HepG2 (cell line): ENCODE data around the gene GPS2. TPM values are rescaled to one million over a fixed set of nuclear protein-coding genes. Genes with fewer than 3 reads are reported as not detected.
A peak's percentile ranks its signal among the peaks of the same experiment; 100 is the strongest.

Experiments
- ATAC-seq: fragments of 200-7000 bp; cut with Tn5 transposase; 3 replicates; pipeline ENCODE4 v1.9.1; 2020; ENCODE audit warnings: mild to moderate bottlenecking, moderate library complexity
- BruUV-seq: library from RNA; stranded (reverse); fragments of 400-500 nt; replicated peaks from 2 replicates; lab custom pipeline; 2021; lab: Mats Ljungman, UMichigan
- CTCF ChIA-PET: fragments of 300-600 bp; formaldehyde crosslinking; extraction: SDS; loops from one replicate; lab custom pipeline; 2021; ENCODE audit warnings: low total read pairs, inconsistent platforms, low intra/inter-chr PET ratio; lab: Yijun Ruan, JAX
- POLR2A ChIA-PET: fragments of 350-600 bp; sonication (Branson Sonifier 250); formaldehyde crosslinking; loops from one replicate; lab custom pipeline; 2020; ENCODE audit warnings: antibody characterized with exemption, inconsistent platforms; lab: Yijun Ruan, JAX
- DNase-seq: peaks from one replicate; pipeline ENCODE4 v3.0.0-alpha.2; 2015; ENCODE audit warnings: low spot score
- FAIRE-seq: peaks from 3 replicates; lab custom pipeline; 2011; peaks lifted over from hg19 to GRCh38; lab: Jason Lieb, UNC
- H2AFZ ChIP-seq: one replicate; pipeline ENCODE4 v1.6.1; 2011; ENCODE audit warnings: low read length, inconsistent platforms
- H3K27ac ChIP-seq: fragments of 300-600 bp; 3 replicates; pipeline ENCODE4 v1.8.0; 2011; ENCODE audit warnings: mixed run types, mild to moderate bottlenecking, mixed read lengths, low read length, inconsistent platforms; ENCODE audit not compliant: insufficient read depth; ENCODE audit errors: extremely low read length
- H3K27me3 ChIP-seq, 2 experiments: fragments of 200-600 bp in 1 of 2; 2 replicates in 1 of 2; 3 replicates in 1 of 2; pipeline versions ENCODE4 v1.6.0 to v1.8.0; 2011; ENCODE audit warnings: low read length in 2 of 2, mild to moderate bottlenecking in 2 of 2, moderate library complexity in 2 of 2, inconsistent platforms in 1 of 2; ENCODE audit not compliant: insufficient read depth in 2 of 2, control insufficient read depth in 1 of 2
- H3K36me3 ChIP-seq, 2 experiments: fragments of 200-600 bp in 1 of 2; replicated peaks in 1 of 2; 2 replicates in 1 of 2; 3 replicates in 1 of 2; pipeline versions ENCODE4 v1.5.1 to v1.8.0; 2011; ENCODE audit warnings: low read length in 2 of 2, inconsistent platforms in 1 of 2; ENCODE audit not compliant: insufficient read depth in 2 of 2, control insufficient read depth in 1 of 2
- H3K4me1 ChIP-seq: 2 replicates; pipeline ENCODE4 v1.5.1; 2012; ENCODE audit warnings: low read length, inconsistent platforms; ENCODE audit not compliant: insufficient read depth
- H3K4me2 ChIP-seq: 2 replicates; pipeline ENCODE4 v1.6.0; 2011; ENCODE audit warnings: low read depth, low read length, inconsistent platforms
- H3K4me3 ChIP-seq, 3 experiments: fragments of 200-600 bp in 1 of 3; sonication (generic), shearing (Covaris generic) in 1 of 3; replicated peaks in 1 of 3; 2 replicates each; pipeline ENCODE4 v1.5.1; 2011 to 2016; ENCODE audit warnings: low read length in 3 of 3, inconsistent platforms in 2 of 3, low read depth in 2 of 3, mild to moderate bottlenecking in 2 of 3, control low read depth in 1 of 3, mixed read lengths in 1 of 3; ENCODE audit not compliant: insufficient read depth in 1 of 3
- H3K79me2 ChIP-seq: one replicate; pipeline ENCODE4 v1.6.1; 2011; ENCODE audit warnings: low read length, inconsistent platforms; ENCODE audit not compliant: insufficient read depth
- H3K9ac ChIP-seq: 2 replicates; pipeline ENCODE4 v1.6.0; 2011; ENCODE audit warnings: mild to moderate bottlenecking, low read depth, low read length, inconsistent platforms; ENCODE audit not compliant: insufficient read depth
- H3K9me3 ChIP-seq: 2 replicates; pipeline ENCODE4 v1.5.1; 2012; ENCODE audit warnings: mild to moderate bottlenecking, low read length
- H4K20me1 ChIP-seq: 2 replicates; pipeline ENCODE4 v1.6.0; 2011; ENCODE audit warnings: inconsistent platforms, mild to moderate bottlenecking, low read length, moderate library complexity; ENCODE audit not compliant: insufficient read depth
- DNMT3B ChIP-seq: conservative IDR thresholded peaks from 2 replicates; pipeline ENCODE4 v1.6.1; 2016; ENCODE audit warnings: missing biosample characterization, control low read depth
- HMGXB3 ChIP-seq: sonication (generic); formaldehyde crosslinking; IDR thresholded peaks from 2 replicates; pipeline ENCODE4 v1.4.0; 2020; ENCODE audit warnings: missing genetic modification reagents, borderline replicate concordance
- MAX ChIP-seq: IDR thresholded peaks from 2 replicates; pipeline ENCODE4 v1.6.1; 2012; ENCODE audit warnings: inconsistent platforms
- ZBTB38 ChIP-seq: sonication (generic); formaldehyde crosslinking; IDR thresholded peaks from 2 replicates; pipeline ENCODE4 v1.5.1; 2020; ENCODE audit warnings: mild to moderate bottlenecking, missing genetic modification reagents
- ZNF160 ChIP-seq: sonication (generic); formaldehyde crosslinking; IDR thresholded peaks from 2 replicates; pipeline ENCODE4 v1.8.0; 2022; ENCODE audit warnings: mild to moderate bottlenecking, inconsistent platforms, missing genetic modification reagents
- WGBS: methylation state at CpG from one replicate; pipeline ENCODE4 v1.1.6; 2017; ENCODE audit warnings: low lambda C conversion rate; 5-methylcytosine and 5-hydroxymethylcytosine counted together
- in situ Hi-C: cut with HindIII; loops from 2 replicates; pipeline ENCODE4 v1.10.0; 2017; ENCODE audit warnings: low pct_unique_long_range_greater_than_20kb; ENCODE audit not compliant: extremely low pct_ligation_motif_present
- intact Hi-C: fragments of 100-400 bp; cut with micrococcal nuclease; formaldehyde crosslinking; loops from one replicate; pipeline ENCODE4 v1.10.0; 2022; ENCODE audit not compliant: unreplicated experiment
- polyA plus RNA-seq, 8 experiments: library from polyadenylated mRNA; depleted of rRNA in 3 of 8; stranded (reverse) in 7 of 8; unstranded in 1 of 8; fragments of >200 nt; fragmentation: Illumina TruSeq in 4 of 8; extraction: Trizol in 4 of 8; gene quantifications; 2 replicates each; pipeline versions ENCODE4 v1.2.1 to v1.2.3, GENCODE V29; 2011 to 2016; ENCODE audit warnings: low read depth in 4 of 8, missing spikeins in 1 of 8, mixed read lengths in 1 of 8; ENCODE audit not compliant: insufficient read depth in 1 of 8
- total RNA-seq, 5 experiments: library from RNA; depleted of rRNA; stranded (reverse); fragments of >200 nt; fragmentation: Illumina TruSeq; extraction: Trizol; gene quantifications; 2 replicates each; pipeline ENCODE4 v1.2.3, GENCODE V29; 2016; ENCODE audit warnings: low read depth in 1 of 5
- TF ChIP-seq, protein P1 (sequence below): sonication (generic); formaldehyde crosslinking; IDR thresholded peaks from 2 replicates; pipeline ENCODE4 v1.5.0; 2020; ENCODE audit warnings: mild to moderate bottlenecking, missing genetic modification reagents, borderline replicate concordance

The GPS2 gene
- total and polyA plus RNA-seq, 2 of the 13 experiments (the other 11 are each of a cell fraction or from before 2014, with no cell fraction given), result 58.0 to 59.4 TPM

DNA sequence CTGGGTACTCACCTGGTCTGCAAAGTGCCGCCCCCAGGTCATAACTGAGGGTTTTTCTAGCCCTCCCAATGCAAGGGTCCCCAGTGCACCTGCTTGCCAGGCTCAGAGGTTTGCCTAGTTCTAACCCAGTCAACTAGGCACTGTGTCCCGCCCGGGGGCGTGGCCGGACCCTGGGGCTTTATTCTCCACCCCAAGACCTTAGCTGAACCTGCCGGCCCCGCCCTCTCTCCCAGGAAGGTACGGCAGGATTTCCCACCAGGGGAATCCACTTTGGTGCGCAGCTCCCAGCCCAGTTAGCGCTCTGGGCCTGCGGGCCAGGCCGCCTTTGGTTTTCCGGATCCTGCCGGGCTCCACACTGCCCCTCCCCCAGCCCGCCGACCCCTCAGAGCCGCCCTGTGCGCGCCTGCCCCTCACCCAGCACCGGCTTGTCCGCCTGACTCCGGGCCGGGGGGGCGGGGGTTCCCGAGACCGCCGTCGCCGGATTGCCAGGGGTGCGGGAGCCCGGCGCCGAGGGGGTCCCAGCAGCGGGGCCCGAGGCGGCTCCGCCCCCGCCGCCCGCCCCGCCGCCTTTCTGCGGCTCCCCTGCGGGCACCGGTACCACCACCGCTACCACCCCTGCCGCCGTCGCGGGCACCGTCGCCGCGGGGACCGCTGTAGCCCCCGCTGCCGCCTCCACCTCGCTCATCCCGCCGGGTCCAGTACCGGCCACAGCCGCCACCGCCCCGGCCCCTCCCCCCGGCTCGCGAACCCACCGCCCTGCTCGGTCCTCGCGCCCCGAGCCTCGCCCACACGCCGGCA is 21.1 kb downstream of the GPS2 start (continued):
- TF ChIP-seq HMGXB3 (CRISPR knock-in tag) (no peak), ZNF160 (CRISPR knock-in tag) (no peak)

GRCh38 chr17:7293159-7293558 is 22.0 kb downstream of the GPS2 start:
- in situ Hi-C loops (no loop called here), intact Hi-C loops (no loop called here)
- Histone ChIP-seq H3K27me3 (peaks cover 0 to 11% of the 10 kb centered on the region in 2 experiments; a peak in 2 of 5 replicates), H3K27ac (no peak overlapping the region), H3K9me3 (no peaks in the 10 kb centered on the region), H3K36me3 (no peaks in the 10 kb centered on the region), H2AFZ (no peak overlapping the region), H4K20me1 (no peaks in the 10 kb centered on the region), H3K9ac (no peak overlapping the region; the same call in 1 of the 2 replicates), H3K79me2 (no peaks in the 10 kb centered on the region), H3K4me1 (peaks cover 41% of the 10 kb centered on the region), H3K4me3 (peak overlapping the region in 2 of 3 experiments; percentile 29 to 54; a peak in 2 of 6 replicates), H3K4me2 (peak overlapping the region; percentile 75)
- TF ChIP-seq, protein P1, sequence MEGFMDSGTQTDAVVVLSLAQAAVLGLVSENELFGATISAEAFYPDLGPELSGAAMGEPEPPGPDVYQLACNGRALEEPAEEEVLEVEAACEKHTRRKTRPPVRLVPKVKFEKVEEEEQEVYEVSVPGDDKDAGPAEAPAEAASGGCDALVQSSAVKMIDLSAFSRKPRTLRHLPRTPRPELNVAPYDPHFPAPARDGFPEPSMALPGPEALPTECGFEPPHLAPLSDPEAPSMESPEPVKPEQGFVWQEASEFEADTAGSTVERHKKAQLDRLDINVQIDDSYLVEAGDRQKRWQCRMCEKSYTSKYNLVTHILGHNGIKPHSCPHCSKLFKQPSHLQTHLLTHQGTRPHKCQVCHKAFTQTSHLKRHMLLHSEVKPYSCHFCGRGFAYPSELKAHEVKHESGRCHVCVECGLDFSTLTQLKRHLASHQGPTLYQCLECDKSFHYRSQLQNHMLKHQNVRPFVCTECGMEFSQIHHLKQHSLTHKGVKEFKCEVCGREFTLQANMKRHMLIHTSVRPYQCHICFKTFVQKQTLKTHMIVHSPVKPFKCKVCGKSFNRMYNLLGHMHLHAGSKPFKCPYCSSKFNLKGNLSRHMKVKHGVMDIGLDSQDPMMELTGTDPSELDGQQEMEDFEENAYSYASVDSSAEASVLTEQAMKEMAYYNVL, result 0 out of 2 replicates have a peak, but pooled peaks have one; percentile 2
- TF ChIP-seq MAX, result 0 out of 2 replicates have a peak, but pooled peaks have one; percentile 6
- no peak for TF ChIP-seq DNMT3B
- peak; percentile 43; the same call in 1 of the 2 replicates for TF ChIP-seq ZBTB38 (CRISPR knock-in tag)
- ChIA-PET POLR2A (interaction anchor here (1.0 to 3.7 kb wide), 5 partner anchors 11 to 247 kb away, joined by 3 to 35 read pairs (median 3); partner anchors contain the start of genes GABARAP and SLC2A4), CTCF (interaction anchor here (1.1 kb wide), 1 partner anchor 13 kb away, joined by 3 read pairs; no protein-coding TSS in a partner anchor)
- DNase-seq (no peak), FAIRE-seq (no peak), ATAC-seq (no peak)
- BruUV-seq, result no TSS peak
- 51% methylated on average over 8 of the region's 11 CpGs for WGBS
